Fibroblast of pulmonary artery (primary cell): Measurements from ENCODE around the gene MRGPRX1.

Experiments
- DNase-seq: peaks from one replicate; pipeline ENCODE4 v3.0.0-alpha.2; 2010; ENCODE audit warnings: low read depth
- H3K4me3 ChIP-seq: replicated peaks from 2 replicates; pipeline ENCODE4 v1.5.1; 2011; ENCODE audit warnings: low read depth, mild to moderate bottlenecking, control low read depth, low read length, moderate library complexity
- TF ChIP-seq, protein P1 (sequence below): IDR thresholded peaks from 2 replicates; pipeline ENCODE4 v1.5.1; 2011; ENCODE audit warnings: mild to moderate bottlenecking, control low read depth, low read length, inconsistent platforms; ENCODE audit errors: missing control alignments

Gene MRGPRX1

DNA sequence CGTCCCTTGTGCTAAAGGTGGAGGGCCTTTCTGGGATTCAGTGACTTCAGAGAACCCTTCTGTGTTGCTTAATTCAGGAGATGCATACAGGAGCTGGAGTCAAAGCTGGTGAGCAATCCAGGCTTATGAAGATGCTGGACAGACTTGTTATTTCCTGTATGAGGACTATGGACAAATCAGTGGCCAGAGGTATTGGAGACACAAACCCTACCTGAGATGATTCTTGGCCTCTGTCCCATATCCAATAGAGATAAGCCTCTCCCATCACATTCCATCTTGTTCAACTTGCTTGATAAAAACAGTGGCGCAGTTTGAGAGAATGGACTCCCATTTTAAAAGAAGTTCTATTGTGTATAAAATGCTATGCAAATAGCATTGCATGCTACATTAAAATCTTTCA is at the start of gene MRGPRX1:
TSS of gene MRGPRX1 (minus strand) at position 101 of the 400 bp plus-strand sequence. CDS start 4,630 bp downstream, outside the sequence.
- TF ChIP-seq, protein P1, sequence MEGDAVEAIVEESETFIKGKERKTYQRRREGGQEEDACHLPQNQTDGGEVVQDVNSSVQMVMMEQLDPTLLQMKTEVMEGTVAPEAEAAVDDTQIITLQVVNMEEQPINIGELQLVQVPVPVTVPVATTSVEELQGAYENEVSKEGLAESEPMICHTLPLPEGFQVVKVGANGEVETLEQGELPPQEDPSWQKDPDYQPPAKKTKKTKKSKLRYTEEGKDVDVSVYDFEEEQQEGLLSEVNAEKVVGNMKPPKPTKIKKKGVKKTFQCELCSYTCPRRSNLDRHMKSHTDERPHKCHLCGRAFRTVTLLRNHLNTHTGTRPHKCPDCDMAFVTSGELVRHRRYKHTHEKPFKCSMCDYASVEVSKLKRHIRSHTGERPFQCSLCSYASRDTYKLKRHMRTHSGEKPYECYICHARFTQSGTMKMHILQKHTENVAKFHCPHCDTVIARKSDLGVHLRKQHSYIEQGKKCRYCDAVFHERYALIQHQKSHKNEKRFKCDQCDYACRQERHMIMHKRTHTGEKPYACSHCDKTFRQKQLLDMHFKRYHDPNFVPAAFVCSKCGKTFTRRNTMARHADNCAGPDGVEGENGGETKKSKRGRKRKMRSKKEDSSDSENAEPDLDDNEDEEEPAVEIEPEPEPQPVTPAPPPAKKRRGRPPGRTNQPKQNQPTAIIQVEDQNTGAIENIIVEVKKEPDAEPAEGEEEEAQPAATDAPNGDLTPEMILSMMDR = no peak

DNA sequence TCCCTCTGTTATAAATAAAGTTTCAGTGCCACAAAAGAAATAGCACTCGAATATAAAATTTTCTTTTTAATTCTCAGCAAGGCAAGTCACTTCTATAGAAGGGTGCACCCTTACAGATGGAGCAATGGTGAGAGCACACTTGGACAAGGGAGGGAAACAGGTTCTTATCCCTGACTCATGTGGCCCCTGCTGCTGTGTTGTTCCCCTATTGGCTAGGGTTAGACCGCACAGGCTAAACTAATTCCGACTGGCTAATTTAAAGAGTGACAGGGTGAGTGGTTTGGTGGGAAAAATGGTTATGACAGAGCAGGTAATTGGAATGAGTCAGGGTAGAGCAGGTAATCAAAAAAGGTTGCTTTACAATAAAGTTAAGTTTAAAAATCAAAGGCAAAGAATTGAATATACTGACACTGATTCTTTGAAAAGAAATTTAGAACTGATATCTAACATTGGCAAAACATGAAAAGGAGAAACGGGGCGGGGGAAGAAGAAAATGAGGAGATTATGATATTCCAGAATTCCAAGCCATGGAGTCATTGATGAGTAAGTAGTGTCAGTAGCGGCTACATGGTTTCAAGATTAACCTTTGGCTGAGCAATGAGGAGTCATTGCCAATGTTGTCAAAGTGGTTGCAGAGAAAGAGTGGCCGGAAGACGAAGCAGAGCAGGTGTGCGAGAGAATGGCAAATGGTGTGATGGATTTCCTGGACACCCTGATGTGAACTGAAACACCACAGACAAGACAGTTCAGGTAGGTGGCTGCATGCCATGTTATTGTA is 48.4 kb upstream of the MRGPRX1 start:
- no peak for DNase-seq
- H3K4me3 ChIP-seq = no peak overlapping the region
- TF ChIP-seq, protein P1 = no peak

More for the DNA sequence above, at the start of gene MRGPRX1:
- no peak for DNase-seq
- H3K4me3 ChIP-seq = no peak within 1 kb of the TSS

DNA sequence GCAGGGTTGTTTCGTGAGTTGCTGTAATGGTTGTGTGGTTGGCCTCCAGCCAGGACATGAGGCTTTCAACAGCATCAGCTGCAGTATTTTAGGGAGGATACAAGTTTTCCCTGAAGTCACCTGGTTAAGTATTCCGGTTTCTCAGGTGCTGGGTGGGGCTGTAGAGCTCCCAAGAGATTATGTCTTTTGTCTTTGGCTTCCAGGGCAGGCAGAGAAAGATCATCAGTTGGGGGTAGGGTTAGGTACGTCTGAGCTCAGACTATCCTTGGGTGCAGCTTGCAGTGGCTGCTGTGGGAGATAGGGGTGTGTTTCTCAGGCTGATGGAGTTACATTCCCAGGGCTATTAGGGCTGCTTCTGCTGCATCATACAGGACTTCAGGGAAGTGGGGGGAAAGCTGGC is 47.5 kb upstream of the MRGPRX1 start:
- TF ChIP-seq, protein P1 = no peak
- DNase-seq = no peak
- H3K4me3 ChIP-seq = no peak overlapping the region

DNA sequence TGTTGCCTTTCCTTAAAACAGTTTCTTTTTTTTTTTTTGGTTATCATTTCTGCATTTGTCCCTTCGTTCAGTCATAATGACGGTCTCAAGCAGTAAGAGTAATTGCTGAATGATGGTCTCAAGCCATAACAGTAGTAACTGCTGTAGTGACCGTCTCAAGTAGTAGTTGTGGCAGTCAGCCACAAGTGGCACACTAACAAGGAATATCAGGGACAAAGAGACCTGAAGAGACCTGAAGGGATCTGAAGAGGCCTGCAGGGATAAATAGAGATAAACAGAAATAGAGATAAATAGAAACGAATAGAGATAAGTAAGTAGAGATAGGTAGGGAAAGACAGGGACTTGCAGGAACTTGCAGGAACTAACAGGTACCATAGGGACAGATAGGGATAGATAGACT is 42.7 kb upstream of the MRGPRX1 start:
- H3K4me3 ChIP-seq = no peak overlapping the region
- TF ChIP-seq, protein P1 = no peak
- DNase-seq = no peak

DNA sequence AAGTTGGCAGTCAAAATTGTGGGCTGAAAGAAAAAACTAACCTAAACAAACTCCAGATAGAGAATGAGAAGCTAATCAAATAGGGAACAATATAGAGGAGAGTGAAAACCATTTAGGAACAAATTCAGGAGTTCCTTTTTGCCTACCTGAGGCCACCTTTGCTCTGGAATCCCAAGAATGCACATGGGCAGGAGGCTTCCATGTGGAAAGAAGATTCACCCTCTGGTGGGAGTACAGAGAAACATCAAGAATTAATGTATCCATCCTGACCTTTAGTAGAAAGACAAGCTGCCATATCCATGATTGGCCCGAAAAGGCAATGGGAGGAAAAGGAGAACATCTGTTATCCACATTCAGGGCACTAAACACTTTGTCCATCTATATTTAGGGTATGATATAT is 35.0 kb upstream of the MRGPRX1 start:
- no peak overlapping the region for H3K4me3 ChIP-seq
- no peak for DNase-seq
- TF ChIP-seq, protein P1 = no peak

DNA sequence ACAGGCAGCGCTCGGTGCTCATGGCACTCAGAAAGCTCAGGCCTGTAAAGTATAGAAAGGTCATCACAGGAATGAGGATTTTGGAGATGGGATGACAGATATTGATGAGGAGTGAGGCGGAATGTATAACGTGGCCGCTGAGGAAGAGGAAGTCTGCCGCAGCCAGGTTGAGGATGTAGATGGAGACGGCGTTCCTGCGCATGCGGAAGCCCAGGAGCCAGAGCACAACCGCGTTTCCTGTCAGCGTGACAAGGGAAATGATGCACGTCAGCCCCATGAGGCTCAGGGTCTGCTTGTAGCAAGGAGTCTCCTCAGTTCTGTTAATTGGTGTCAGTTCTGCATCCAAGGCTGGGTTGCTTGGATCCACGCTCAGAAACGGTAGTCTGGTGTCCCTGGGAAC is 33.1 kb upstream of the MRGPRX1 start:
- TF ChIP-seq, protein P1 = no peak
- H3K4me3 ChIP-seq = no peak overlapping the region
- no peak for DNase-seq

DNA sequence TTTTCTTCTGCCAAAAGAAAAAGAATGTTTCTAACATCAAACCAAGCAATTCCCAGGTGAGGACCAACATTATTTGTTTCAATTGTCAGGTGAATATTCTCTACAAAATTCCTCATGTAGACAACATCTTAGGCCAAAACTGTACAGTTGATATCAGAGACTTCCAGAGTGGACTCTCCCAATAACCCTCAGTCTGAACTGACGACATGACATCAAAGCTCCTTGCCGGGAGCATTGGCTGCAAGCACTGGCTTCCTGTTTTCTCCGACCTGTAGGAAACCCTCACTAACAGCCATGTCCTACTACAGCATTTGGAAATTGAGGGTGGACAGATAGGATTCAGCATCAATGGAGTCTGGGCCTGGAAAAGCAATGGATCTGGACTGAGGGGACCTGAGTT is 30.5 kb upstream of the MRGPRX1 start:
- H3K4me3 ChIP-seq = no peak overlapping the region
- TF ChIP-seq, protein P1 = no peak
- DNase-seq = no peak
